Astrocyte (in vitro differentiated cells and primary cell): ENCODE data around the gene COL19A1.

Experiments used
- CTCF ChIP-seq: IDR thresholded peaks from 2 replicates; pipeline ENCODE4 v1.5.1; 2011; ENCODE audit warnings: low read depth, mild to moderate bottlenecking, inconsistent platforms, low read length, moderate library complexity; ENCODE audit not compliant: insufficient read depth
- EZH2 ChIP-seq: IDR thresholded peaks from 2 replicates; pipeline ENCODE4 v1.6.1; 2012; ENCODE audit warnings: mild to moderate bottlenecking, low read length, inconsistent platforms; ENCODE audit not compliant: insufficient read depth

- TF ChIP-seq CTCF (no peak), EZH2 (no peak)
Observed at GRCh38 chr6:69900869-69901268, 34.5 kb downstream of the COL19A1 start.
